NCI-H146 (cell line): ENCODE results near the gene CERS4.
A peak's percentile ranks its signal among the peaks of the same experiment; 100 is the strongest.
"Not testable (repeated sequence)": the region's sequence is repeated elsewhere in the genome, so short reads cannot be mapped to it uniquely, and the experiment has no call there.

ENCODE experiments used
- DNase-seq: peaks from one replicate; lab custom pipeline; 2025; lab: John Stamatoyannopoulos, UW

The CERS4 gene, protein sequence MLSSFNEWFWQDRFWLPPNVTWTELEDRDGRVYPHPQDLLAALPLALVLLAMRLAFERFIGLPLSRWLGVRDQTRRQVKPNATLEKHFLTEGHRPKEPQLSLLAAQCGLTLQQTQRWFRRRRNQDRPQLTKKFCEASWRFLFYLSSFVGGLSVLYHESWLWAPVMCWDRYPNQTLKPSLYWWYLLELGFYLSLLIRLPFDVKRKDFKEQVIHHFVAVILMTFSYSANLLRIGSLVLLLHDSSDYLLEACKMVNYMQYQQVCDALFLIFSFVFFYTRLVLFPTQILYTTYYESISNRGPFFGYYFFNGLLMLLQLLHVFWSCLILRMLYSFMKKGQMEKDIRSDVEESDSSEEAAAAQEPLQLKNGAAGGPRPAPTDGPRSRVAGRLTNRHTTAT

DNA sequence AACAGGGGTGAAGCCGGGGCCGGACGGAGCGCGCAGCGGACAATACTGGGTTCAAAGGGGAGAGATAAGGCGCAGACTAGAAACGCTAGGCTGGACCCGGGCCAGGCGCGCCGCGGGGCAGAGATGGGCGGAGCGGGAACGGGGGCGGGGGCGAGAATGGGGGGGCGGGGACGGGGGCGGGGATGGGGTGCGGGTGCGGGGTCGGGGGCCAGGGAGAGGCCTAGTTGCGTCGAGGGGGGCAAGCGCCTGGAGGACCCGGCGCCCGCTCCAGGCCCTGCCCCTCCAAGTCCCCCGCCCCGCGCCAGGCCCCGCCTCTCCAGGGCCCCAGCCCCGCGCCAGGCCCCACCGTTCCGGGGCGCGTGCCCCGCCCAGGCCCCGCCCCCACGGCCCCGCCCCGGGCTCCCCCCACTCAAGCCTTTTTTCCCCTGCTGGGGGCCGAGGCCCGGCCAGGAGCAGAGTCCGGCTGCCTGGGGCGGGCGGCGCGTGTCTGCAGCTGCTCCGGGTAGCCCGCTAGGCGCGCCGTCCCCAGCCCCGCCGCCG lies at the start of gene CERS4:
Gene CERS4 (plus strand): TSS at position 449 of the 540 bp plus-strand sequence. CDS start 41,707 bp downstream, outside the sequence.
- peak; percentile 77 for DNase-seq

- DNase-seq = peak; percentile 78
These were observed 48.0 kb upstream of the CERS4 start for GRCh38 chr19:8161135-8161646.

DNA sequence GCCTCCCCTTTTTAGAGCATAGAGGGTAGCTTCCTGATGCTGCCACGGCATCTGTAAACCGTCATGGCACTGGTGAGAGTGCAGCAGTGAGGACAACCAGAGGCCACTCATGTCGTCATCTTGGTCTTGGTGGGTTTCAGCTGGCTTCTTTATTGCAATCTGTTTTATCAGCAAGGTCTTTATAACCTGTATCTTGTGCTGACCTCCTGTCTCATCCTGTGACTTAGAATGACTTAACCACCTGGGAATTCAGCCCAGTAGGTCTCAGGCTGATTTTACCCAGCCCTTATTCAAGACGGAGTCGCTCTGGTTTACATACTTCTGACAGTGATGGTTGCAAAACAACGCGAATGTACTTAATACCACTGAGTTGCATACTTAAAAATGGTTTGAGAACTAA lies 45.4 kb upstream of the CERS4 start:
- no peak for DNase-seq

DNA sequence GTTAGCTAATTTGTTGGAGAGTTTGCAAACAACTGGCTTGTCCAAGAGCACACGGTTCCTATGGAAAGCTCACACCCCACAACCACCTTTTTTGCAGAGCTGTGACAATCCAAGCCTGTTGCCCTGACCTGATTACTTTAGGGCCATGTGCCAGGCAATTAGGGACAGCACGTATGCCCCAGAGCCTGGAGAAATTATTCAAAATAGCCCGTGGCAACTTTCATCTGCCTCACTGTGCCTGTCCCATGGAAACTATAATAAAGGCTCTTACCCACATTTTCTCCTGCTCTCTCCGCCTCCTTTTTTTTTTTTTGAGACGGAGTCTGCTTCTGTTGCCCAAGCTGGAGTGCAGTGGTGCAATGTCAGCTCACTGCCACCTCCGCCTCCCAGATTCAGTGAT lies 41.2 kb upstream of the CERS4 start:
- DNase-seq = no peak

- no peak for DNase-seq
These were observed 40.6 kb upstream of the CERS4 start for GRCh38 chr19:8168537-8168936.

- no peak for DNase-seq
These were observed 34.5 kb upstream of the CERS4 start for GRCh38 chr19:8174706-8175105.

GRCh38 chr19:8180018-8180417 lies 29.2 kb upstream of the CERS4 start:
- no peak for DNase-seq

GRCh38 chr19:8184274-8184673 lies 24.9 kb upstream of the CERS4 start:
- DNase-seq = no peak

GRCh38 chr19:8185343-8186068 lies 23.7 kb upstream of the CERS4 start:
- no peak for DNase-seq

- DNase-seq = no peak
These were observed 16.8 kb upstream of the CERS4 start for GRCh38 chr19:8192221-8192820.

- DNase-seq = no peak
These were observed 14.5 kb upstream of the CERS4 start for GRCh38 chr19:8194528-8195267.

GRCh38 chr19:8196271-8196927 lies 12.8 kb upstream of the CERS4 start:
- no peak for DNase-seq

DNA sequence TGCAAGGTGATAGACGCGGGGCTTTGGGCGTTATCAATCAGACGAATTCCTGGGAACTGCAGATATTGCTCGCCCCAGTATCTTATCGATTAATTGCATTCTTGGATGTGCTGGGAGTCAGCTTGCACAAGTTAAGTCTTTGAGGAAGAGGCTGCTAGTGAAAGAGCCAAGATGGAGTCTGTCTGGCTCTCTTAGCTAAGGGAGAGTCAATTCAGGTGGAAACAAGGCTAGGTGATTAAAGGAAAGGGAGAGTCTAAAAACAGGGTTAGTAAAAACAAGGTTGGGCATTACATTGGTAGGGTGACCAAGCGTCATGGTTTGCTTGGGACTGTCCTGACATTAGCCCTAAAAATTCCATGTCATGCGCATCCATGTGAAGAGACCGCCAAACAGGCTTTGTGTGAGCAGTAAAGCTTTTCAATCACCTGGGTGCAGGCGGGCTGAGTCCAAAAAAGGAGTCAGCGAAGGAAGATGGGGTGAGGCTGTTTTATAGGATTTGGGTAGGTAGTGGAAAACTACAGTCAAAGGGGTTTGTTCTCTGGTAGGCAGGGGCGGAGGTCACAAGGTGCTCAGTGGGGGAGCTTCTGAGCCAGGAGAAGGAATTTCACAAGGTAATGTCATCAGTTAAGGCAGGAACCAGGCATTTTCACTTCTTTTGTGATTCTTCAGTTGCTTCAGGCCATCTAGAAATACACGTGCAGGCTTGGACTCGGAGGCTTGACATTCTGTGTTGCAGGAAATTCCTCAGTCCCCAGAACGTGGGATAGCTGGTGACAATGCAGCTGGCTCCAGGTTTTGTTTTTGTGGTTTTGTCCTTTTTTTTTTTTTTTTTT lies 5.7 kb upstream of the CERS4 start:
- DNase-seq = not testable (repeated sequence)

- DNase-seq = peak; percentile 53
These were observed 4.2 kb upstream of the CERS4 start for GRCh38 chr19:8204961-8205360.

DNA sequence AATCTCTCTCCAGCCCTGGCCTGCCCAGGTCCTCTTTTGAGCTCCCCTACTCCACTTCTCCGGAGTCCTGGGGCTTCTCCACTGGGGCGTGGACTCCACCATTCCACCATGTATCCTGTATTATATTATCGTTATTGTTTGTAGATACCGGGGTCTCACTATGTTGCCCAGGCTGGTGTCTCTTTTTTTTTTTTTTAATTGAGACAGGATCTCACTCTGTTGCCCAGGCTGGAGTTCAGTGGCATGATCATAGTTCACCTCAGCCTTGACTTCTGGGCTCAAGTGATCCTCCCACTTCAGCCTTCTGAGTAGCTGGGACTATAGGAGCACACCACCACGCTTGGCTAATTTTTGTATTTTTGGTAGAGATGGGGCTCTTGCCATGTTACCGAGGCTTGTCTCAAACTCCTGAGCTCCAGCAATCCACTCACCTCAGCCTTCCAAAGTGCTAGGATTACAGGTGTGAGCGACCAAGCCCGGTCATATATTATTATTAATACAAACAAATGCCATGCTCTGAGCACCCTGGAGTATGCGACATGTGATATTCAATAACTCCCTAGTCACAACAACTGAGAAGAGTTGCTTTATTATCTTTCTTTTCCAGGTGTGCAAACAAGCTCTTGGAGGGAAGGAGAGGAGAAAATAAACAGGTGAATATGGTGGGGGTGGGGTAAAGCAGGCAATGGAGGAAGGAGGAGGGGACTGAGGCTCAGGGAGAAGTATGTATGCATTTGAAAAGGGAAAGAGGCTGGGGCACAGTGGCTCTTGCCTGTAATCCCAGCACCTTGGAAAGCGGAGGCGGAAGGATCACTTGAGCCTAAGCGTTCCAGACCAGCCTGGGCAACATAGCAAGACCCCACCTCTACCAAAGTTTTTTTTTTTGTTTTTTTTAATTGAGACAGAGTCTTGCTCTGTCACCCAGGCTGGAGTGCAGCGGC lies 2.8 kb upstream of the CERS4 start:
- DNase-seq = peak; percentile 74

DNA sequence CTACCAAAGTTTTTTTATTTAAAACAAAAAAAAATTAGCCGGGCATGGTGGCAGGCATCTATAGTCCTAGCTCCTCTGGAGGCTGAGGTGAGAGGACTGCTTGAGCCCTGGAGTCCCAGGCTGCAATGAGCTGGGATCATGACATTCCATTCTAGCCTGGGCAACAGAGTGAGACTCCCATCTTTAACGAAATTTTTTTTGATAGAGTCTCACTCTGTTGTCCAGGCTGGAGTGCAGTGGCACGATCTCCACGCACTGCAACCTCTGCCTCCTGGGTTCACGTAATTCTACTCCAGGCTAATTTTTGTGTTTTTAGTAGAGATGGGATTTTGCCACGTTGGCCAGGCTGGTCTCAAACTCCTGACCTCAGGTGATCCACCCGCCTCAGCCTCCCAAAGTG lies 1.8 kb upstream of the CERS4 start:
- not testable (repeated sequence) for DNase-seq

DNA sequence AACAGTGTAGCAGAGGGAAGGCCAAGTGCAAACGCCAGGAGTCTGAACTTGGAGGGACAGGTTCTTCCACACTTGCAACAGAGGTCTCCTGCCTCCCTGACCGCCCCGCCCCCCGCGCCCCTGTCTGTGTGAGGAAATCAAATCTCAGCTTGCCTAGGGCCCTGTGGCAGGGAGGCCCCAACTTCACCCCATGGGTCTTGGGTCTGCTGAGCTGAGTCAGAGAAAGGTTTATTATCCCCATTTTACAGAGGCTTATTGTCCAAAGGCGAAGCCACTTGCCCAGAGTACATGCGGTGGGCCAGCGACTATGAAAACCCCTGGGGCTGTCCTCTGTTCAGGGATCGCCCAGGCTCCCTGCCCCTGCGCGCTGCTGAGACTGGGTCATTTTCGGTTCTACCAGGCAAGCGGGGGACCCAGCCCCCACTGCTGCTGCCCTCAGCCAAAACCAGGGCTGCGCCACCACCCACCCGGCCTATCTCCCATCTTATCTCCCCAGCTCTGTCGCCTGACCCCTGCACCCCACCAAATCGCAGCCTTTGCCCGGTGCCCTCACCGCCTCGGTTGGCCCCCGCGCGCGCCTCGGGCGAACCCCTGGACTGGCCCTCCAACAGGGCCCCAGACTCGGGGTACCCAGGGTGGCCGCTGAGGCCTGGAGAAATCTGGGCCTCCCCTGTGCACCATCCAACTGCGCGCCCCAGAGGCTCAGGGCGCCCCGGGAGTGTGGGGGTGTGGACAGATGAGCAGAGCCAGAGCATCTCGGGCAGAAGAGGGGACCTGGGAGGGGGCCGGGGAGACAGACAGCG lies 850 bp upstream of the CERS4 start:
- DNase-seq = no peak
